ENCODE results near the gene CAMKK1.

The CAMKK1 gene

DNA sequence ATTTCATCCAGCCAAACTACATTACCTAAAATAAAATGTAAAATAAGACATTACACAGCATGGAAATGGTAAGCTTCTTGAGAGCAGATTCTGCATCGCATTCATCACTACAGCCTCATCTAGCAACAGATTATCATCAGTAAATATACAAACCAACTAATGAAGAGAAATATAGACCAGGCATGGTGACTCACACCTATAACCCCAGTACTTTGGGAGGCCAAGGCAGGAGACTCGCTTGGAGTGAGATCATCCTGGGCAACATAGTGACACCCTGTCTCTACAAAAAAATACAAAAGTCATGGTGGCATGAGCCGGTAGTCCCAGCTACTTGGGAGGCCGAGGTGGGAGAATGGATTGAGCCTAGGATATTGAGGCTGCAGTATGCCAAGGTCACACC is 66.7 kb downstream of the CAMKK1 start:
- TF ChIP-seq, protein P1, sequence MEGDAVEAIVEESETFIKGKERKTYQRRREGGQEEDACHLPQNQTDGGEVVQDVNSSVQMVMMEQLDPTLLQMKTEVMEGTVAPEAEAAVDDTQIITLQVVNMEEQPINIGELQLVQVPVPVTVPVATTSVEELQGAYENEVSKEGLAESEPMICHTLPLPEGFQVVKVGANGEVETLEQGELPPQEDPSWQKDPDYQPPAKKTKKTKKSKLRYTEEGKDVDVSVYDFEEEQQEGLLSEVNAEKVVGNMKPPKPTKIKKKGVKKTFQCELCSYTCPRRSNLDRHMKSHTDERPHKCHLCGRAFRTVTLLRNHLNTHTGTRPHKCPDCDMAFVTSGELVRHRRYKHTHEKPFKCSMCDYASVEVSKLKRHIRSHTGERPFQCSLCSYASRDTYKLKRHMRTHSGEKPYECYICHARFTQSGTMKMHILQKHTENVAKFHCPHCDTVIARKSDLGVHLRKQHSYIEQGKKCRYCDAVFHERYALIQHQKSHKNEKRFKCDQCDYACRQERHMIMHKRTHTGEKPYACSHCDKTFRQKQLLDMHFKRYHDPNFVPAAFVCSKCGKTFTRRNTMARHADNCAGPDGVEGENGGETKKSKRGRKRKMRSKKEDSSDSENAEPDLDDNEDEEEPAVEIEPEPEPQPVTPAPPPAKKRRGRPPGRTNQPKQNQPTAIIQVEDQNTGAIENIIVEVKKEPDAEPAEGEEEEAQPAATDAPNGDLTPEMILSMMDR (IDR thresholded peaks at IDR 0.05; ENCODE audit: low read depth, low read length), result no peak
- no peak for DNase-seq (ENCODE audit: extremely low read depth, low read depth)

DNA sequence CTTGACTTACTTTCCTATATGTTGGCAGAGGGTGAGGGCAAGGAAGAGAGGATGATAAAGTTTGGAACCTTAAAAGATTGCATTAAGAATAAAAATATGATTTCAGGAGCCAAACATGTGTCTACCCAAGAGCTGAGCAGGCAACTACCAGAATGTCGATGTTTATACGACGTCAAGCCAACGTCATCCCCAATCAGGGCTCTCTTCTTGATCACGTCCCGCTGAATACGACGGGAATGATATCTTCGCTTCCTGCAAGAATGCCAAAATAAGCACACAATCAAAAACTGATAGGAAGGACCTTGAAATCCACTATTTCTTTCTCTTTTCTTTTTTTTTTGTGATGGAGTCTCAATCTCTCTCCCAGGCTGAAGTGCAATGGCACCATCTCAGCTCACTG is 71.8 kb downstream of the CAMKK1 start:
- no peak for DNase-seq (ENCODE audit: extremely low read depth, low read depth)
- TF ChIP-seq, protein P1 (IDR thresholded peaks at IDR 0.05; ENCODE audit: low read depth, low read length), result no peak

DNA sequence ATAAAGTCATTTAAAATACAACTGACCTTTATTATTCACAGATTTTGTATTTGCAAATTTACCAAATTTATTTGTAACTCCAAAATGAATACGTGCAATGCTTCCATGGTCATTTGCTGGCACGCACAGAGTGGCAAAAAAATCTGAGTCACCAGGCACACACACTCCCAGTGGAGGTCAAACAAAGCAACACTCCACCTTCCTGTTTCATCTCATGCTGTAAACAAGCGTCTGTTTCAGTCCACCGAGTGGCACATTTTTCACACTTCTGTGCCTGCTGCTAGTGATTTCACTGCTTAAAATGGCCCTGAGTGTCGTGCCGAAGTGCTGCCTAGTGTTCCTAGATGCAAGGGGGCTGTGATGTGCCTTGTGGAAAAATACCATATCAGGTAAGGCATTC is 74.1 kb downstream of the CAMKK1 start:
- DNase-seq (ENCODE audit: extremely low read depth, low read depth), result no peak
- TF ChIP-seq, protein P1 (IDR thresholded peaks at IDR 0.05; ENCODE audit: low read depth, low read length), result no peak

DNA sequence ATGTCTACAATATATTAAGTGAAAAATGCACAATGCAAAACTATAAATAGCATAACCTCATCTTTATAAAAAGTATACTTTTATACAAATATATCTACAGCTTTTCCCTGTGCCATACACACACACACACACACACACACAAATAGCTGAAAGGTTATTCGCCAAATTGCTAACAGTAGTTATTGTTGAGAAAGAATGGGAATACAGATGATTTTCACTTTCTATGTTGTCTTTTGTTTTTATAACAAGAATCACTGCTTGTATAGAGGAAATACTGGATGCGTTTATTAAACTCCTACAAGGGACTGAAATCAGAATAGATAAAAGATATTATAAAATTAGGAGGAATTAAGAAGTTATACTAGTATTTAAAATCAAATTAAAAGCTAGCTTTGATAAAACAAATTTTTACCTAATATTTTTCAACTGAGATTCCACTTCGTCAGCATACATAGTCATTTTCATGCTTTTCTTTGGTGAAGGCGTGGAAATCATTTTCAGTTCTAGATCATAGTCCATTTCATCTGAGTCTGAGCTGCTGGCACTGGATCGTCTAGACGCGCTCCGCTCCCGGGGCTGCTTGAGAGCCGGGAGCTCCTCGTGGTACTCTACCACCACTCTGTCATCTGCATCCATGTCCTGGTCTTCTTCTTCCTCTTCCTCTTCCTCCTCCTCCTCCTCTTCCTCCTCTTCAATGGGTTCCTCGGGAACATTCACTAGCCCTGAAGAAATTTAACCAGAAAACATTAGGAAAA is 74.8 kb downstream of the CAMKK1 start:
- no peak for DNase-seq (ENCODE audit: extremely low read depth, low read depth)

DNA sequence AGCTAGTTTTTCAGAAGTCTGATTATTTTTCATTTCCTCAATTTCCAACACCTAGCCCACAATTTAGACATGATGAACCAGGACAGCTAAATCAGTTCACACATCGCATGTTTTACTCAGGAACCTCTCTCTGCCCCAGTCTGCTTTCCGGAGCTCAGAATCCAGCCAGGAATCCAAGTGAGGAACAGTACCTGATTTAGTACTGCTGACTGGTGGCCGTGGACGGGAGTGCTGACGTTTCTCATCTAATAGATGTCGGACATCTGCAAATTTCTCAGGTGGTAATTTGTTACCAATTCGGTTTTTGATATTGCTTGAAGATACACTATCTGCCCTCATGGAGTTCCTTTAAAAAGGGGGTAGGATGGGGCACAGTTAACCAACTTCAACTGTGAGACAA is 76.9 kb downstream of the CAMKK1 start:
- TF ChIP-seq, protein P1 (IDR thresholded peaks at IDR 0.05; ENCODE audit: low read depth, low read length), result no peak
- DNase-seq (ENCODE audit: extremely low read depth, low read depth), result no peak

More for the DNA sequence above, 74.8 kb downstream of the CAMKK1 start:
- TF ChIP-seq, protein P1 (IDR thresholded peaks at IDR 0.05; ENCODE audit: low read depth, low read length), result no peak

DNA sequence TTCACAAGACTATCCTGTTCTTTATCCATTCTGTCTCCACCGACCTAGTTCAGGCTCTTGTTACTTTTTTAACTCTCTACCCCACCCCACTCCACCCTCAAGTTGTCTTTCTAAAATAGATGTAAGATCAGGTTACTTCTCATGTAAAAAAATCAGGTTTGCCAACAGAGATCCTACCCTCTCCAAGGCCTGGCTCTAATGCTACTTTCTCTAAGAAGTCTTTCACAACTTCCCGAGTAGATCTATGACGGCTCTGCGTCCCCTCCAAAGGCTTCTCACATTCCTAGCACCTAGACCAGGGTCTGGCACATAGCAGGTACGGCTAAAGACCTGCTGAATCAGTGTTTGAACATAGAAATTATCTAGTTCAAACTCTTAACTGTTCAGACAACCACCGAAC is 77.7 kb downstream of the CAMKK1 start:
- DNase-seq (ENCODE audit: extremely low read depth, low read depth), result no peak
- TF ChIP-seq, protein P1 (IDR thresholded peaks at IDR 0.05; ENCODE audit: low read depth, low read length), result no peak

DNA sequence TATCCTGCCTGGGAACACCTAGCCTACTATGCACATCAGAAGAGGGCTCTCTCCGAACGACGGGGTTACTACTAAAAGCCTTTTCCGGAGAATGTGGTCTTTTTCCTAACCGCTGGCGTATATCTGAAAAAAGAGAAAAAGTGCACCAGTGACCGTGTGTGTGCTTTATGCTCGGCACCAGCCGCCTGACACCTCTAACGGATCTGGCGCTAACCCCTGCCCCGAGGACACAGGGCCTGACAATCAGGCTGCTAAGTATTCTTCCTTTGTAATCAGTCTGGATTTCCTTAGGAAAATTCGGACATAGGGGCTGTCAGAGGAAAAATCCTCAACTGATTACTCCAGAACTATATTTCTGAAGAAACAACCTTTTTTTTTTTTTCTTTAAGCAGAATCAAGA is 78.5 kb downstream of the CAMKK1 start:
- TF ChIP-seq, protein P1 (IDR thresholded peaks at IDR 0.05; ENCODE audit: low read depth, low read length), result no peak

More for the DNA sequence above, 78.5 kb downstream of the CAMKK1 start:
- DNase-seq (ENCODE audit: extremely low read depth, low read depth), result no peak

Data from AG09319 (cell line).